ENCODE data around the gene LRP1.

Gene LRP1

DNA sequence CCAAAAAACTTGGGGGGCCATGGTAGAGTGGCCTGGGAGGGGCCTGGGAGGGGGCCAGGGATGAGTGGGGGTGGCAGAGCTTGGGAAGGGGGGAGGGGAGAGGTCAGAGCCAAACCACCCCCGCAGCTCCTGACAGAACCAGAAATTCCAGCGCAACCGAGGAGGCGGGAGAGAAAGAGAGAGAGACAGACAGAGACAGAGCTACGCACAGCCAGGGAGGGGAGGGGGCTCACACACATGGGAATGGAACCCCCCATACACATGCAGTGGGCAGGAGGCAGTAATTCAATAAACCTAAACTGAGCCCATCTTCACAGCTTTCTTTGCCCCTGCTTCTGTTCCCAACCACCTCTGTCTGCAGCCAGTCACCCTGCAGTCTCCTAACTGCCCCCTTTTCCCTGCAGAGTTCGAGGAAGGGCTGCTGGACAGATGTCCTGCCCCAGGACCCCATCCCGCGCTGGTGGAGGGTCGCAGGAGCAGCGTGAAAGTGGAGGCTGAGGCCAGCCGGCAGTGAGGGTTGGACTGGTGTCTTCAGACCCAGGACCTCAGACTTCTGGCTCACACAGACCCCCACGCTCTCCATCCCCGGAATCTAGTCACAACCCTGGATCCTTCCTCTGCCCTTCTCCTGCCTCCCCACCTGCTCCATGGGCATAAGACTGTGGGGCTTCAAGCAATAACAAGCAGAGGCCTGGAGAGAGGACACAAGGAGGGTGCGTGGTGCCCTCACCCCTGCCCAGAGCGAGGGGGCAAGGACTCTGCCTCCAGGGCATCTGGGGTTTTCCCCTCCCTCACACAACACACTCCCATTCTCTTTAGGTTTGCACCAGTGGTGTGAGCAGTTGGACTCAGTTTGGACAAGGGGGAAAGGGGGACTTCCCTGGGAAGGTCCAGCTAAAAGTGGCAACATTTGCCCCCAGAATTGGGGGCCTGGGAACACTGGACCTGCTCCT lies 33.8 kb upstream of the LRP1 start:
- H3K27me3 ChIP-seq (ENCODE audit: control insufficient read depth in 5 of 5, insufficient read depth in 4 of 5, low read length in 5 of 5) = no peaks in the 10 kb centered on the region
- H3K9ac ChIP-seq (ENCODE audit: low read length in 5 of 5) = peak overlapping the region in 1 of 5 donors; percentile 37
- H3K4me3 ChIP-seq (ENCODE audit: low read depth in 1 of 5, low read length in 5 of 5) = no peak overlapping the region
- peaks cover 5 to 47% (median 29%) of the 10 kb centered on the region in 5 donors for H3K4me1 ChIP-seq (ENCODE audit: control insufficient read depth in 5 of 5, insufficient read depth in 5 of 5, low read length in 5 of 5)
- H3K27ac ChIP-seq (ENCODE audit: low read depth, low read length) = peak overlapping the region; percentile 44
- peaks cover 9 to 84% (median 80%) of the 10 kb centered on the region in 5 donors for H3K36me3 ChIP-seq (ENCODE audit: control insufficient read depth in 5 of 5, insufficient read depth in 5 of 5, low read length in 5 of 5)
- H3K9me3 ChIP-seq (ENCODE audit: control insufficient read depth in 5 of 5, low read length in 5 of 5) = no peaks in the 10 kb centered on the region

DNA sequence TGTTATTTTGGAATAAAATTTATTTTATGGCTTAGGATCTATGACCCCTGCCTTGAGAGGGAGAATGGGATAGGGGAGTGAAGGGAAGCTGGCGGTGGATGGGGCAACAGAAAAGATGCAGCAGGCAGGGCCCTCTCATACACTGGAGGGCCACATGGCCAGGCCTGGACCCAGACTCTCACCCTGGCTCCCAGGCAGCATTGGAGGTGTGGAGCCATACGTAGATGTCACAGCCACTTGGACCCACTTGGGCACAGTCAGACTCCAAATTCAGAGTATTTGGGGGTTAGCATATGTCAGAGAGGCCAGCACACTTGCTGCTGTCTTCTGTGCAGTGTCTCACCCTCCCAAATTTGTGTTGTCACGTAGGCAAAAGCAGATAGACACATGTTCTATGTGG lies 32.8 kb upstream of the LRP1 start:
- H3K36me3 ChIP-seq (ENCODE audit: control insufficient read depth in 5 of 5, insufficient read depth in 5 of 5, low read length in 5 of 5) = peaks cover 9 to 92% (median 89%) of the 10 kb centered on the region in 5 donors
- no peaks in the 10 kb centered on the region for H3K27me3 ChIP-seq (ENCODE audit: control insufficient read depth in 5 of 5, insufficient read depth in 4 of 5, low read length in 5 of 5)
- no peak overlapping the region for H3K4me3 ChIP-seq (ENCODE audit: low read depth in 1 of 5, low read length in 5 of 5)
- no peaks in the 10 kb centered on the region for H3K9me3 ChIP-seq (ENCODE audit: control insufficient read depth in 5 of 5, low read length in 5 of 5)
- H3K27ac ChIP-seq (ENCODE audit: low read depth, low read length) = no peak overlapping the region
- H3K4me1 ChIP-seq (ENCODE audit: control insufficient read depth in 5 of 5, insufficient read depth in 5 of 5, low read length in 5 of 5) = peaks cover 4 to 39% (median 21%) of the 10 kb centered on the region in 5 donors
- no peak overlapping the region for H3K9ac ChIP-seq (ENCODE audit: low read length in 5 of 5)

DNA sequence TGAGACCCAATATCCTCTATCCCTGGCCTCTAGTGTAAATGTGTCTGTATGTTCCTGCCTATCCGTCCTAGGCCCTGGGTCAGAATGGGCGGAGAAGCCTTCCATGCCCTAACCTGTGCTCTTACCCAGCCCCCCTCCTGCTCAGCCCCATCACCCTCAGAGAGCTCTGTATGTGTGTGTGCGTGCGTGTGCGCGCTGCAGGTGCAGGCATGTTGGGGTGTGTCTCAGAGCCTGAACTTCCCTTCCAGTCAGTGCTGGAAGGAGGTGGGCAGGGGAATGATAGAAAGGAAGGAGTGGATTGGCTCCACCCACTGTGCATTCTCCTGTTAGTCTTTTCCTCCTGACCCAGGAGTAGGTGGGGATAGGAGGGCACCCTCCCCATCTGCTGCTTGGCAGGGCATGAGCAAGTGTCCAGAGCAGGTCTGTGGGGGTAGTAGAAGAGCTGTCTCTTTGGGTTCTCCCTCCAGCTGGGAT lies 32.1 kb upstream of the LRP1 start:
- Histone ChIP-seq H3K27ac (ENCODE audit: low read depth, low read length) (no peak overlapping the region), H3K4me3 (ENCODE audit: low read depth in 1 of 5, low read length in 5 of 5) (no peak overlapping the region), H3K27me3 (ENCODE audit: control insufficient read depth in 5 of 5, insufficient read depth in 4 of 5, low read length in 5 of 5) (no peaks in the 10 kb centered on the region), H3K36me3 (ENCODE audit: control insufficient read depth in 5 of 5, insufficient read depth in 5 of 5, low read length in 5 of 5) (peaks cover 9 to 91% (median 86%) of the 10 kb centered on the region in 5 donors), H3K9ac (ENCODE audit: low read length in 5 of 5) (no peak overlapping the region), H3K4me1 (ENCODE audit: control insufficient read depth in 5 of 5, insufficient read depth in 5 of 5, low read length in 5 of 5) (peaks cover 0 to 32% (median 14%) of the 10 kb centered on the region in 5 donors), H3K9me3 (ENCODE audit: control insufficient read depth in 5 of 5, low read length in 5 of 5) (no peaks in the 10 kb centered on the region)

DNA sequence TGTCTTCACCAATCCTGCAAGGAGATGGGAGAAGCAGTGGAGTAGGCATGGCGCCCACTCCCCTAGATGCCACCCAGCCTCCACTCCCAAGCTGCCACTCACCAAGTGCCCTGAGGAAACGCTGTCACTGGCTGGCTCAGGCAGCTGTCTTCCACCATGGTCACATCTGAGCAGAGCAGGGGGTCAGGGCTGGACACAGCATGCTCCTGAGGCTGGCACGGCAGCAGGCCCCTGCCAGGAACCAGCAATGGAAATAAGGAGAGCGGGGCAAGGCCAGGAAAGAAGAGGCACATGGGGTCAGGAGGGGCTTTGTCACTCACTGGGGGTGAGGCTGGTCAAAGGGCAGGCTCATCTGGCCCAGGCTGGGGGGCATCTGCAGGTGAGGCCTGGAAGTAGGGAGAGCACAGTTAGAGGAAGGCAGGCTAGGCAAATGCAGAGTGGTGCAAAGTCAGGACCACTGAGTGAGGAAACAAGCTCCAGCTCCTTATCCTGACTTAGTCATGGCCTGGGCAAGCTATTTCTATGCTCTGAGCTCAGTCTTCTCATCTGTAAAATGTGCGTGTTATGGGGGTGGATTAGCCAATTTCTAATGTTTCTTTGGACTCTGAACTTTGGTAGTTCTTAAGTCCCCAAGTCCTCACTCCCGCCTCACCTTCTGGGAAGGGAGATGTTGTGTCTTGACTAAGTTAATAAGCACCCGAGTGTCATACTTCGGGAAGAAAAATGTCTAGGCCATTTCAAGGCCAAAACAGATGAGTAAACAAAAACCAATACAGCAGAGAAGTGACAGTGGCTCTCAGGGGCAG lies 31.3 kb upstream of the LRP1 start:
- Histone ChIP-seq H3K27me3 (ENCODE audit: control insufficient read depth in 5 of 5, insufficient read depth in 4 of 5, low read length in 5 of 5) (no peaks in the 10 kb centered on the region), H3K4me1 (ENCODE audit: control insufficient read depth in 5 of 5, insufficient read depth in 5 of 5, low read length in 5 of 5) (peaks cover 0 to 29% (median 11%) of the 10 kb centered on the region in 5 donors), H3K9ac (ENCODE audit: low read length in 5 of 5) (no peak overlapping the region), H3K9me3 (ENCODE audit: control insufficient read depth in 5 of 5, low read length in 5 of 5) (no peaks in the 10 kb centered on the region), H3K4me3 (ENCODE audit: low read depth in 1 of 5, low read length in 5 of 5) (no peak overlapping the region), H3K36me3 (ENCODE audit: control insufficient read depth in 5 of 5, insufficient read depth in 5 of 5, low read length in 5 of 5) (peaks cover 9 to 89% (median 82%) of the 10 kb centered on the region in 5 donors), H3K27ac (ENCODE audit: low read depth, low read length) (no peak overlapping the region)

DNA sequence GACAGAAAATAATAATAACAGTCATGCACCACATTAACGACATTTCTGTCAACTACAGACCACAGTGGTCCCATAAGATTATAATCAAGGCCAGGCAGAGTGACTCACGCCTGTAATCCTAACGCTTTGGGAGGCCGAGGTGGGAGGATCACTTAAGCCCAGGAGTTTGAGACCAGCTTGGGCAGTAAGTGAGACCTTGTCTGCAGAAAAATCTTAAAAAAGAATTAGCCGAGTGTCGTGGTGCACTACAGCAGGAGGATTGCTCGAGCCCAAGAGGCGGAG lies 30.8 kb upstream of the LRP1 start:
- no peak overlapping the region for H3K4me3 ChIP-seq (ENCODE audit: low read depth in 1 of 5, low read length in 5 of 5)
- no peak overlapping the region for H3K9ac ChIP-seq (ENCODE audit: low read length in 5 of 5)
- no peaks in the 10 kb centered on the region for H3K27me3 ChIP-seq (ENCODE audit: control insufficient read depth in 5 of 5, insufficient read depth in 4 of 5, low read length in 5 of 5)
- H3K9me3 ChIP-seq (ENCODE audit: control insufficient read depth in 5 of 5, low read length in 5 of 5) = no peaks in the 10 kb centered on the region
- H3K36me3 ChIP-seq (ENCODE audit: control insufficient read depth in 5 of 5, insufficient read depth in 5 of 5, low read length in 5 of 5) = peaks cover 9 to 89% (median 82%) of the 10 kb centered on the region in 5 donors
- peaks cover 0 to 25% (median 11%) of the 10 kb centered on the region in 5 donors for H3K4me1 ChIP-seq (ENCODE audit: control insufficient read depth in 5 of 5, insufficient read depth in 5 of 5, low read length in 5 of 5)
- no peak overlapping the region for H3K27ac ChIP-seq (ENCODE audit: low read depth, low read length)

DNA sequence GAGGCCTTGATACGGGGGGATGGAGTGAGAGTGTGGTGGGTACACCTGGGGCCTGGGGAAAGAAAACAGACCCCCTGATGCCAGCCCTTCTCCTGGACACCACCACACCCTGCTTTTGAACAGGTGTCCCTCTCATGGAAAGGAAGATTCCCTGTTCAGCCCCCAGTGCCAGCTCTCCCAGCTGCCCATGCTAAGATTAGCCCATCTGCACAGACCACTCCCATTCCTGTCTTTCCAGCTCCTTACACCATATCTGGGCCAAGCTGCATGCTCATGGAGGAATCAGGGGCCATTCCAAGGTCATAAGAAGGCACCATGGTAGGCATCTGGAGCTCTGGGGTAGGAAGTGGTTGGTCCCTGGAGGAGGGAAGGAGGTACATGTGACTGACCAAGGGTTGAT lies 29.7 kb upstream of the LRP1 start:
- no peaks in the 10 kb centered on the region for H3K27me3 ChIP-seq (ENCODE audit: control insufficient read depth in 5 of 5, insufficient read depth in 4 of 5, low read length in 5 of 5)
- H3K4me1 ChIP-seq (ENCODE audit: control insufficient read depth in 5 of 5, insufficient read depth in 5 of 5, low read length in 5 of 5) = peaks cover 0 to 15% (median 7%) of the 10 kb centered on the region in 5 donors
- H3K36me3 ChIP-seq (ENCODE audit: control insufficient read depth in 5 of 5, insufficient read depth in 5 of 5, low read length in 5 of 5) = peaks cover 9 to 81% (median 75%) of the 10 kb centered on the region in 5 donors
- no peak overlapping the region for H3K4me3 ChIP-seq (ENCODE audit: low read depth in 1 of 5, low read length in 5 of 5)
- no peaks in the 10 kb centered on the region for H3K9me3 ChIP-seq (ENCODE audit: control insufficient read depth in 5 of 5, low read length in 5 of 5)
- no peak overlapping the region for H3K27ac ChIP-seq (ENCODE audit: low read depth, low read length)
- H3K9ac ChIP-seq (ENCODE audit: low read length in 5 of 5) = no peak overlapping the region

DNA sequence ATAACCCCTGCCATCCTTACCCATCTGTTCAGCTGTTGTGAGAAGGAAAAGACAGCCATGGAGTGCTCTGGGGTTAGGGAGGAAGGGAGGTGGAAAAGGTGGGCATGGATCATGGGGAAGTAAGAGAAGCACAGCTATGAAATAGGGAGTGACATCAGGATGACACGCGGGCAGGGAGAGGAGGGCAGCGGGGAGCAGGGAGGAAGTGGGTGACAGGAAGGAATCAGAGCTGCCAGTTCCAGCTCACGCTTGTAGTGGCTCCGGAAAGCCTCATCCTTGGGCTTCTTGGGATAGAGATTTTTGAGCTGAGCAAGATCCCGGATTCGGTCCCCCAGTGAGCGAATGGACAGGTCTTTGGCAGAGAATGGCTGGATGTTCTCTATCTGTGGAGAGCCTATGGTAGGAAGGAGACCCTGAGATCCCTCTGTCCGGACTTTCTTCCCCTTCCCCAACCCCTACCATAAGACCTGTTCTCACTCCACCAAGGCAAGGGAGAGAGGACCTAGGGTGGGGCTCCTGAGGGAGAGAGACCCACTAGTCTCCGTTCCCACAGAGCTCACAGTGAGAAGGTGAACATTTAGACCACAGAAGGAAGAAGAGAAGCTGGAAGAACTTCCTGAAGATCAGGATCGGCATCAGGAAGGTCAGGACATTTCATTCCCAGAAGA lies 29.1 kb upstream of the LRP1 start:
- Histone ChIP-seq H3K9me3 (ENCODE audit: control insufficient read depth in 5 of 5, low read length in 5 of 5) (no peaks in the 10 kb centered on the region), H3K9ac (ENCODE audit: low read length in 5 of 5) (peak overlapping the region in 1 of 5 donors; percentile 7), H3K4me1 (ENCODE audit: control insufficient read depth in 5 of 5, insufficient read depth in 5 of 5, low read length in 5 of 5) (peaks cover 0 to 11% (median 4%) of the 10 kb centered on the region in 5 donors), H3K4me3 (ENCODE audit: low read depth in 1 of 5, low read length in 5 of 5) (no peak overlapping the region), H3K36me3 (ENCODE audit: control insufficient read depth in 5 of 5, insufficient read depth in 5 of 5, low read length in 5 of 5) (peaks cover 9 to 84% (median 76%) of the 10 kb centered on the region in 5 donors), H3K27ac (ENCODE audit: low read depth, low read length) (no peak overlapping the region), H3K27me3 (ENCODE audit: control insufficient read depth in 5 of 5, insufficient read depth in 4 of 5, low read length in 5 of 5) (no peaks in the 10 kb centered on the region)

DNA sequence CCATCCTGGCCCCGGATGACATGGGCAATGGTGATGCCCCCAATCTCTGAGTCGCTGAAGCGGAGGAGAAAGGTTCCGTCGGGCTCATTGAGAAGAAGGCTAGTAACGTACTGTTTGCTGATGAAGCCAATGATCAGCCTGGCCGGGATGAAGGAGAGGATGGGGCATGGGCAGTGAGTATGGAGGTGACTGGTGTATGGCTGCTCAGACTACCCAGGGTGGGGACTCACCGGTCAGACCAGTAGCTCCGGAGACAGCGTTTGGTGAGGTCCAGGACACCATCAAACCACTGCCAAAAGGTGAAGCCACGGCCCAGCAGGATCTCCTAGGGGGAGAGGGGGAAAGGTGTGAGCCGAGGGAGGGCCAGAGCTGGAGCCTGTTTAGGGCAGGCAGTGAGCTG lies 28.5 kb upstream of the LRP1 start:
- Histone ChIP-seq H3K9ac (ENCODE audit: low read length in 5 of 5) (peak overlapping the region in 1 of 5 donors; percentile 7), H3K27me3 (ENCODE audit: control insufficient read depth in 5 of 5, insufficient read depth in 4 of 5, low read length in 5 of 5) (no peaks in the 10 kb centered on the region), H3K9me3 (ENCODE audit: control insufficient read depth in 5 of 5, low read length in 5 of 5) (no peaks in the 10 kb centered on the region), H3K4me1 (ENCODE audit: control insufficient read depth in 5 of 5, insufficient read depth in 5 of 5, low read length in 5 of 5) (peaks cover 0 to 5% (median 0%) of the 10 kb centered on the region in 5 donors), H3K27ac (ENCODE audit: low read depth, low read length) (no peak overlapping the region), H3K4me3 (ENCODE audit: low read depth in 1 of 5, low read length in 5 of 5) (no peak overlapping the region), H3K36me3 (ENCODE audit: control insufficient read depth in 5 of 5, insufficient read depth in 5 of 5, low read length in 5 of 5) (peaks cover 9 to 84% (median 76%) of the 10 kb centered on the region in 5 donors)

DNA sequence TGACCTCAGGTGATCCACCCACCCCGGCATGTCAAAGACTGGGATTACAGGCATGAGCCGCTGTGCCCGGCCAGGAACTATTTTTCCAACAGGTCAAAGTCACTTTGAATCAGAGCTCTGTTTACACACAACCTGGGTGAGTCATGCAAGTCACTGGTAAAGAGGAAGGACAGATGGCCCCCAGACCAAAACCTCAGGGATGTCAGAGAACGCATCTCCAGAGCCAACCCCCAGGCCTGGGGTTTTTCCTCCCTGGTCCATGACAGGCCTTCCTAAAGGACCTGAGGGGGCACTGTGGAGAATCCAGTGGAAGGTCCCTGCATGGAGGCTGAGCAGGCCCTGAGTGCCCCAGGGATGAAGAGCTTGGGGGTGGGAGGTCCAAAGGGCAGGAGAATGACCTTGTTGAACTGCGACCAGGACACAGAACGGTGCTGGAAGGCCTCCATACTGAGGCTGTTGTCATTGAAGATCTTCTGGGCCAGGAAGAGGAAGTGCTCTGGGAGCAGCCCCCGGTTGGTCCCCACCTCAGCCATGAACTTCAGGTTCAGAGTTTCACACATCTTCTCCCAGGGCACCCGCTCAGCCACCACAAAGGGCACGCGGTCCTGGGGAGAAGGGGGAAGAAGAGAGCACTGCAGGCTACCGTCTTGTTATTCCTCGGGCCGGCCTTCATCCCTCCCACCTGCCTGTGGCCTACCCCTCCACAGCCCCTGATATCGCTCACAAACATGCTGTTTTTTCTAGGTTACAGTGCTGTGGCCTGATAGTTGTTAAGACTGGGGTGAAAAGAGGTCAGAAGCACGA lies 26.2 kb upstream of the LRP1 start:
- Histone ChIP-seq H3K27me3 (ENCODE audit: control insufficient read depth in 5 of 5, insufficient read depth in 4 of 5, low read length in 5 of 5) (no peaks in the 10 kb centered on the region), H3K27ac (ENCODE audit: low read depth, low read length) (no peak overlapping the region), H3K4me1 (ENCODE audit: control insufficient read depth in 5 of 5, insufficient read depth in 5 of 5, low read length in 5 of 5) (peaks cover 0 to 5% (median 0%) of the 10 kb centered on the region in 5 donors), H3K9ac (ENCODE audit: low read length in 5 of 5) (no peak overlapping the region), H3K9me3 (ENCODE audit: control insufficient read depth in 5 of 5, low read length in 5 of 5) (no peaks in the 10 kb centered on the region), H3K4me3 (ENCODE audit: low read depth in 1 of 5, low read length in 5 of 5) (no peak overlapping the region), H3K36me3 (ENCODE audit: control insufficient read depth in 5 of 5, insufficient read depth in 5 of 5, low read length in 5 of 5) (peaks cover 8 to 84% (median 76%) of the 10 kb centered on the region in 5 donors)
